NT2/D1 (cell line): ENCODE results near the gene ARHGAP23.

ENCODE experiments used
- DNase-seq: peaks from one replicate; pipeline ENCODE4 v3.0.0-alpha.2; 2011; ENCODE audit warnings: low read depth, low spot score
- H3K27me3 ChIP-seq: 2 replicates; pipeline ENCODE4 v1.6.0; 2011; ENCODE audit warnings: mild to moderate bottlenecking; ENCODE audit not compliant: insufficient read length, insufficient read depth
- H3K36me3 ChIP-seq: 2 replicates; pipeline ENCODE4 v1.6.1; 2011; ENCODE audit warnings: mild to moderate bottlenecking, low read length, mixed read lengths; ENCODE audit not compliant: insufficient read depth, insufficient read length
- H3K4me1 ChIP-seq: 2 replicates; pipeline ENCODE4 v1.5.1; 2011; ENCODE audit not compliant: insufficient read depth, insufficient read length
- H3K4me3 ChIP-seq: 2 replicates; pipeline ENCODE4 v1.5.1; 2011; ENCODE audit warnings: low read depth; ENCODE audit not compliant: insufficient read length
- H3K9ac ChIP-seq: 2 replicates; pipeline ENCODE4 v1.6.0; 2011; ENCODE audit warnings: low read depth; ENCODE audit not compliant: insufficient read length
- H3K9me3 ChIP-seq: 2 replicates; pipeline ENCODE4 v1.5.1; 2011; ENCODE audit warnings: mild to moderate bottlenecking, low read length; ENCODE audit not compliant: insufficient read depth
- SUZ12 ChIP-seq: IDR thresholded peaks from 2 replicates; pipeline ENCODE4 v1.6.1; 2011; ENCODE audit not compliant: insufficient read length, insufficient read depth; ENCODE audit errors: extremely low read depth
- YY1 ChIP-seq: IDR thresholded peaks from 2 replicates; pipeline ENCODE4 v1.6.1; 2011; ENCODE audit not compliant: insufficient read length, insufficient read depth
- ZNF274 ChIP-seq: IDR thresholded peaks from 2 replicates; pipeline ENCODE4 v1.6.1; 2011; ENCODE audit warnings: mild to moderate bottlenecking, low read depth, low read length

The ARHGAP23 gene

GRCh38 chr17:38421871-38422827 is 6.1 kb upstream of the ARHGAP23 start:
- Histone ChIP-seq H3K9ac (no peak overlapping the region), H3K4me3 (no peak overlapping the region), H3K9me3 (no peaks in the 10 kb centered on the region), H3K4me1 (peaks cover 36% of the 10 kb centered on the region), H3K27me3 (peaks cover 37% of the 10 kb centered on the region), H3K36me3 (no peaks in the 10 kb centered on the region)
- no peak for DNase-seq
- TF ChIP-seq SUZ12 (no peak), ZNF274 (no peak), YY1 (no peak)

- TF ChIP-seq YY1 (no peak), ZNF274 (no peak), SUZ12 (no peak)
- no peak overlapping the region for H3K4me3 ChIP-seq
- no peaks in the 10 kb centered on the region for H3K9me3 ChIP-seq
- H3K27me3 ChIP-seq, result peaks cover 20% of the 10 kb centered on the region
- no peak for DNase-seq
- no peak overlapping the region for H3K9ac ChIP-seq
- H3K36me3 ChIP-seq, result no peaks in the 10 kb centered on the region
- H3K4me1 ChIP-seq, result peaks cover 27% of the 10 kb centered on the region
Measured at GRCh38 chr17:38424297-38424972, 3.8 kb upstream of the ARHGAP23 start.

DNA sequence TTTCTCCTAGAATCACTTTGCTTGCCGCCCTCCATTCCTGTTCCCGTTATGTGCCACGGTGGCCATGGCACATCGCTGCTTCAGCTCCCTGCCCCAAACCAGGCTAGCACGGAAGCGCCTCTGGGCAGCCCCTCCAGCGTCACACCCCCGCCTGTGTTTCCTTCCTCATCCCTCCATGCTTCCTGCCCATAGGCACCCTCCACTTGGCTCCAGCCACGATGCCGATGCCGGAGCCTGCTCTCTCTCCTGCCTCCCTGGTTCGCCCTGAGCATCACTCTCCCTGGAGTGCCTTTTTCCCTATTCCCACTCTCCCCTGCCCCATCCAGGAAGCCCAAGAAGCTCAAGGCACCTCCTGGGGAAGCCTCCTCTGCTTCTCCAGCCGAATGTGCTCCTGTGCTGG is 3.2 kb upstream of the ARHGAP23 start:
- no peak for TF ChIP-seq ZNF274
- TF ChIP-seq SUZ12, result no peak
- TF ChIP-seq YY1, result no peak
- H3K4me3 ChIP-seq, result no peak overlapping the region
- no peak overlapping the region for H3K9ac ChIP-seq
- no peaks in the 10 kb centered on the region for H3K9me3 ChIP-seq
- H3K4me1 ChIP-seq, result peaks cover 24% of the 10 kb centered on the region
- DNase-seq, result no peak
- no peaks in the 10 kb centered on the region for H3K36me3 ChIP-seq
- H3K27me3 ChIP-seq, result peaks cover 14% of the 10 kb centered on the region

DNA sequence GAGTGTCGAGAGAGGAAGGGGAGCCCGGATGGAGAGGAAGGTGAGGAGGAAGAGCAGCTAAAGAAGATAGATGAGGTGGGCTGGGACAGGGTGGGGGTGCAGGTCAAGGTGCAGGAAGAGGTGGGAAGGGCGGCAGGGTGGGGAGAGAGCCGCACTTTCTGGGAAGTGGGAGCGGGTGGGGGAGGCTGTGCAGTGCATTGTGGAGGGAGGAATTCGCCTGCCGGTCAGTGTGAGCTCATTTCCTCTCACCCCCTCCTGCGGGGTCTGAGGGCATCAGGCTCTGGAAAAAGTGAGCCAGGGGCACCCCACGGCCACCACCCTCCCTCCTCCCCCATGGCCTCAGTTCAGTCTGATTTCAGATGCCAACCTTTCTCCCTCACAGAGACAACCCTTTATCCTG is 2.5 kb upstream of the ARHGAP23 start:
- H3K27me3 ChIP-seq, result peaks cover 9% of the 10 kb centered on the region
- H3K4me1 ChIP-seq, result peaks cover 20% of the 10 kb centered on the region
- no peak for DNase-seq
- H3K36me3 ChIP-seq, result peaks cover under 1% of the 10 kb centered on the region
- H3K4me3 ChIP-seq, result no peak overlapping the region
- TF ChIP-seq ZNF274 (no peak), YY1 (no peak), SUZ12 (no peak)
- peak overlapping the region; percentile 13 for H3K9ac ChIP-seq
- H3K9me3 ChIP-seq, result no peaks in the 10 kb centered on the region

DNA sequence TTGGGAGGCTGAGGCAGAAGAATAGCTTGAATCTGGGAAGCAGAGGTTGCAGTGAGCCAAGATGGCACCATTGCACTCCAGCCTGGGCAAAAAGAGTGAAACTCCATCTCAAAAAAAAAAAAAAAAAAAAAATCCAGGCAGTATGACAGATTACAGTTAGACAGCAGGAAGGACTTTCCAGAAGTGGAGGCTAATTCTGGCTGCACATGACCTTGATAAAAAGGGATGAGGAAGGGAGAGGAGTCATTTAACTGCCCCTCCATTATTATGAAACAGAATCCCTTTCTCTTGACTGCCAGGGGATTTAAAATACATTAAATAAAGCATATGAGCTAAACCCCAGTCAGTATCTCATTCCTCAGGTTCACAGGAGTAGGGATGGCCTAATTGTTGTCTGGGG is 1.8 kb upstream of the ARHGAP23 start:
- H3K4me1 ChIP-seq, result peaks cover 23% of the 10 kb centered on the region
- no peak for DNase-seq

DNA sequence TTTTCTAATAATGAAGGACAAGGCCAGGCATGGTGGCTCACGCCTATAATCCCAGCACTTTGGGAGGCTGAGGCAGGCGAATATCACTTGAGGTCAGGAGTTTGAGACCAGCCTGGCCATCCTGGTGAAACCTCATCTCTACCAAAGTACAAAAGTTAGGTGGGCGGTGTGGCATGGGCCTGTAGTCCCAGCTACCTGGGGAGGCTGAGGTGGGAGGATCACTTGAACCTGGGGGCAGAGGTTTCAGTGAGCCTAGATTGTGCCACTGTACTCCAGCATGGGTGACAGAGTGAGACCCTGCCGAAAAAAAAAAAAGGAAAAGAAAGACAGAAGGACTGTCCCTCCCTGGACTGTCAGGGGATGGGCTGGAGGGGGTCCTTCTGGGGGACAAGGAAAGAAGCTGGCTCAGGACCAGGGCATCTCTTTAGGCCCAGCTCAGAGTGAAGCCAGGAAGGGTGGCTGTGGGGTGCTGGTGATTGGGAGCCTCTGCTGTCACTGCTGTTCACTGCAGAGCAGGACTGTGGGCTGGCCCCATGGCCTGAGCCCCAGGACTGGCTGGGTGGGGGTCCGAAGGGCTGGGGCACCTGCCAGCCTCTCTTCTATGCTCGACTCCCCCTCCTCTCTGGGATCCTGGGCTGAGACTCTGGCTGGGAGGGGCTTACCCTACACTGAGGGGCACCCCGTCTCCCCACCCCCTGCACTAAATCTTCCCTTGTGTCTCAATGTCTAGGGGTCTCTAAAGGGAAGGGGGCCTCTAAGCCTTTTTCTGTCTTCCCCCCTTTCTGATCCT is 909 bp upstream of the ARHGAP23 start:
- Histone ChIP-seq H3K4me3 (peak overlapping the region; percentile 53), H3K4me1 (peaks cover 23% of the 10 kb centered on the region), H3K27me3 (peaks cover 7% of the 10 kb centered on the region), H3K9ac (peak overlapping the region; percentile 66), H3K9me3 (no peaks in the 10 kb centered on the region), H3K36me3 (peaks cover 14% of the 10 kb centered on the region)
- DNase-seq, result no peak
- no peak for TF ChIP-seq SUZ12
- no peak for TF ChIP-seq ZNF274
- no peak for TF ChIP-seq YY1

More for the DNA sequence above, 1.8 kb upstream of the ARHGAP23 start:
- Histone ChIP-seq H3K9me3 (no peaks in the 10 kb centered on the region), H3K4me3 (no peak overlapping the region), H3K27me3 (peaks cover 7% of the 10 kb centered on the region), H3K36me3 (peaks cover 7% of the 10 kb centered on the region), H3K9ac (no peak overlapping the region)
- TF ChIP-seq SUZ12, result no peak
- TF ChIP-seq YY1, result no peak
